ENCODE measurements around the gene KIF3B.
"Not testable (repeated sequence)": the region's sequence is repeated elsewhere in the genome, so short reads cannot be mapped to it uniquely, and the experiment has no call there.

KIF3B gene

DNA sequence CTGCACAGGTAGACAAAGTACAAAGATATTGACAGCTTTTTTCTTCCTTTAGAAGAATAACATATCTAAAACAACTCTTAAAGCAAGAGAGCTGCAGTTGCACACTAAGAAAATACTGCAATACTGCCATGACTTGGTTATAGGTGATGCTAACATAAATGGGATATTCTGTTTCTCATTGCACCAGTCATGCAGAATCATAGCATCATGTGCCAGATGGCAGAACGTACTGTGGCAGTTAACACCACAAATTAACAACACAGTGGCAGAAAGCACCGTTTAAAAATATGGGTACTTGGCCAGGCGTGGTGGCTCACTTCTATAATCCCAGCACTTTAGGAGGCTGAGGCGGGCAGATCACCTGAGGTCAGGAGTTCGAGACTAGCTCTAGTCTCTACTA lies 88.1 kb downstream of the KIF3B start:
- DNase-seq (ENCODE audit: extremely low read depth, insufficient read length) = no peak
- TF ChIP-seq, protein P1, sequence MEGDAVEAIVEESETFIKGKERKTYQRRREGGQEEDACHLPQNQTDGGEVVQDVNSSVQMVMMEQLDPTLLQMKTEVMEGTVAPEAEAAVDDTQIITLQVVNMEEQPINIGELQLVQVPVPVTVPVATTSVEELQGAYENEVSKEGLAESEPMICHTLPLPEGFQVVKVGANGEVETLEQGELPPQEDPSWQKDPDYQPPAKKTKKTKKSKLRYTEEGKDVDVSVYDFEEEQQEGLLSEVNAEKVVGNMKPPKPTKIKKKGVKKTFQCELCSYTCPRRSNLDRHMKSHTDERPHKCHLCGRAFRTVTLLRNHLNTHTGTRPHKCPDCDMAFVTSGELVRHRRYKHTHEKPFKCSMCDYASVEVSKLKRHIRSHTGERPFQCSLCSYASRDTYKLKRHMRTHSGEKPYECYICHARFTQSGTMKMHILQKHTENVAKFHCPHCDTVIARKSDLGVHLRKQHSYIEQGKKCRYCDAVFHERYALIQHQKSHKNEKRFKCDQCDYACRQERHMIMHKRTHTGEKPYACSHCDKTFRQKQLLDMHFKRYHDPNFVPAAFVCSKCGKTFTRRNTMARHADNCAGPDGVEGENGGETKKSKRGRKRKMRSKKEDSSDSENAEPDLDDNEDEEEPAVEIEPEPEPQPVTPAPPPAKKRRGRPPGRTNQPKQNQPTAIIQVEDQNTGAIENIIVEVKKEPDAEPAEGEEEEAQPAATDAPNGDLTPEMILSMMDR (IDR thresholded peaks at IDR 0.05; ENCODE audit: insufficient read depth, low read length, poor library complexity, severe bottlenecking) = no peak
- Histone ChIP-seq H3K36me3 (ENCODE audit: control insufficient read depth, insufficient read depth, low read length) (peaks cover 1% of the 10 kb centered on the region), H3K27me3 (replicated peaks; ENCODE audit: control insufficient read depth, insufficient read depth, low read length) (no peaks in the 10 kb centered on the region), H3K4me3 (replicated peaks; ENCODE audit: low read depth, low read length) (no peak overlapping the region)

DNA sequence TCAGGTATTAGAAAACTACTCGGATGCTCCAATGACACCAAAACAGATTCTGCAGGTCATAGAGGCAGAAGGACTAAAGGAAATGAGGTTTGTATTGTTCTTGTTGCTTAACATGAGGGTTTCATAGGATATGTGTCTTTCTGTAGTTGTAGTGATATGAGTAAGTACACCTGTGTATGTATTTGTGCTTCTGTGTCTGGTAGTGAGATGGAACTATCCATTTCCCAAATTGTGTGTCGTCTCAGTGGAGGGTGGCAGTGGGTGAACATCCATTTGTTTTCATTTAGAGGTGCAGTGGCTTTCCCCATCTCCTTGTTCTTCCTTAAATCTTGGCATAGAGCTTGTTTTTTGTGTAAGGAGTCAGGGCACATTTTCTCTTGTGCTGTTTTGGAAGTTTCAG lies 88.9 kb downstream of the KIF3B start:
- Histone ChIP-seq H3K36me3 (ENCODE audit: control insufficient read depth, insufficient read depth, low read length) (peaks cover 5% of the 10 kb centered on the region), H3K4me3 (replicated peaks; ENCODE audit: low read depth, low read length) (no peak overlapping the region), H3K27me3 (replicated peaks; ENCODE audit: control insufficient read depth, insufficient read depth, low read length) (no peaks in the 10 kb centered on the region)
- DNase-seq (ENCODE audit: extremely low read depth, insufficient read length) = no peak
- TF ChIP-seq, protein P1 (IDR thresholded peaks at IDR 0.05; ENCODE audit: insufficient read depth, low read length, poor library complexity, severe bottlenecking) = no peak

DNA sequence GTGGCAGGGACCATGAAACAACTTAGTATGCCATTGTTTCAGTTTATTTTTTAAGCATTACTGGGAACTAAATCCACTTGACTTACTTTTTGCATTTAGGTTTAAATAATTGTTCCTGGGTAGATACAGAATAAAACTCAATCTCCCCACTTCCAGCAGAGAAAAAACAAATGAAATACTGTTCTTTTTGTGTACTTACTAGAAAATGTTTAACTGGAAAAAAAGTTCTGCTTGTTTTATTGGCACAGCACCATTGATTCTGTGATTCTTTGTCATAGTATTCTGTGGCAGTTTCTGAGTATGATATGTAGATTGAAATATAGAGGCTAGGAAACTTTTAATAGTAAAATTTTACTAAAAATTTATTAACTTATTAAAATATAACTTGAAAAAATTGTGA lies 90.9 kb downstream of the KIF3B start:
- no peak overlapping the region for H3K4me3 ChIP-seq (replicated peaks; ENCODE audit: low read depth, low read length)
- H3K36me3 ChIP-seq (ENCODE audit: control insufficient read depth, insufficient read depth, low read length) = peaks cover 7% of the 10 kb centered on the region
- no peaks in the 10 kb centered on the region for H3K27me3 ChIP-seq (replicated peaks; ENCODE audit: control insufficient read depth, insufficient read depth, low read length)
- no peak for DNase-seq (ENCODE audit: extremely low read depth, insufficient read length)
- TF ChIP-seq, protein P1 (IDR thresholded peaks at IDR 0.05; ENCODE audit: insufficient read depth, low read length, poor library complexity, severe bottlenecking) = no peak

DNA sequence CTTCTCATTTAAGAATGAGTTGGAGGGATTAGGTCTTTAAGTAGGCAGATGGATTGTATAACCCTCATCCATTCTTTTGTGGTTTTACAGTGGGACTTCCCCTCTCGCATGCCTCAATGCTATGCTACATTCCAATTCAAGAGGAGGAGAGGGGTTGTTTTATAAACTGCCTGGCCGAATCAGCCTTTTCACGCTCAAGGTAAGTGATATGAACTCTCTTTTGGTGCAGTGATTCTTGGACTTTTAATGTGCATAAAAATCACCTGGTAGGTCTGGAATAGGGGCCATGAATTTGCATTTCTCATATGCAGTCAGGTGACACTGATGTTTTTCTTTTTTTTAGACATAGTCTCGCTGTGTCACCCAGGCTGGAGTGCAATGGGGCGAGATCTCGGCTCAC lies 91.5 kb downstream of the KIF3B start:
- TF ChIP-seq, protein P1 (IDR thresholded peaks at IDR 0.05; ENCODE audit: insufficient read depth, low read length, poor library complexity, severe bottlenecking) = no peak
- no peak overlapping the region for H3K4me3 ChIP-seq (replicated peaks; ENCODE audit: low read depth, low read length)
- no peaks in the 10 kb centered on the region for H3K27me3 ChIP-seq (replicated peaks; ENCODE audit: control insufficient read depth, insufficient read depth, low read length)
- peaks cover 7% of the 10 kb centered on the region for H3K36me3 ChIP-seq (ENCODE audit: control insufficient read depth, insufficient read depth, low read length)
- no peak for DNase-seq (ENCODE audit: extremely low read depth, insufficient read length)

DNA sequence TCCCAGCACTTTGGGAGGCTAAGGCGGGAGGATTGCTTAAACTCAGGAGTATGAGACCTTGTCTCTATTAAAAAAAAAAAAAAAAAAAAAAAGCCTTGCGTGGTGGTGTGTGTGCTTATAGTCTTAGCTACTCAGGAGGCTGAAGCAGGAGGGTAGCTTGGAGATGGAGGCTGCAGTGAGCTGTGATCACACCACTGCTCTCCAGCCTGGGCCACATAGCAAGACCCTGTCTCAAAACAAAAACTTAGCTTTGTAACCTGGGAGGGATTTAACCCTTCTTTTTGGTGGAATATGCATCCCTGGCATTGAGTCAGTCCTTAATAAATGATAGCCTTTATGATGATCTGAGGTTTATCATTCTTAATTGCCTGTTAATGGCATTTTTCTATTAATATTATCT lies 93.4 kb downstream of the KIF3B start:
- peaks cover 7% of the 10 kb centered on the region for H3K36me3 ChIP-seq (ENCODE audit: control insufficient read depth, insufficient read depth, low read length)
- DNase-seq (ENCODE audit: extremely low read depth, insufficient read length) = no peak
- TF ChIP-seq, protein P1 (IDR thresholded peaks at IDR 0.05; ENCODE audit: insufficient read depth, low read length, poor library complexity, severe bottlenecking) = no peak
- H3K27me3 ChIP-seq (replicated peaks; ENCODE audit: control insufficient read depth, insufficient read depth, low read length) = no peaks in the 10 kb centered on the region
- no peak overlapping the region for H3K4me3 ChIP-seq (replicated peaks; ENCODE audit: low read depth, low read length)

DNA sequence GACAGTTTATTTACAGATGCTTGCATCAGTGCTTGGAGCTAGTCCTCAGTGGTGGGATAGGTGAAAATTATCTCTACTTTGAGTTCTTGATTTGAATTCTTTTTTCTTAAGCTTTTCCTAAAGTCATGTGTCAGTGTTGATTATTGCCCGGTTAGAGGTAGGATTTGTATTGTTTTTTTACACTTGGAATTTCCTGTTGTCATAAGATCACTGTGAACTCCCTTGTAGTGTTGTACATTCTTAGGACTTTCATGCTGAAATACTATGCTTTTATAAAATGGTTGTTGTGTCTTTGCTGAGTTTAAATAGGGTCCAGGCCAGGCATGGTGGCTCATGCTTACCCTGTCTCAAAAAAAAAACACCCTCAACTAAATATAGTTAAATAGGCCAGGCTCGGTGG lies 101.0 kb downstream of the KIF3B start:
- H3K4me3 ChIP-seq (replicated peaks; ENCODE audit: low read depth, low read length) = no peak overlapping the region
- DNase-seq (ENCODE audit: extremely low read depth, insufficient read length) = no peak
- TF ChIP-seq, protein P1 (IDR thresholded peaks at IDR 0.05; ENCODE audit: insufficient read depth, low read length, poor library complexity, severe bottlenecking) = no peak
- H3K36me3 ChIP-seq (ENCODE audit: control insufficient read depth, insufficient read depth, low read length) = peaks cover 4% of the 10 kb centered on the region
- no peaks in the 10 kb centered on the region for H3K27me3 ChIP-seq (replicated peaks; ENCODE audit: control insufficient read depth, insufficient read depth, low read length)

DNA sequence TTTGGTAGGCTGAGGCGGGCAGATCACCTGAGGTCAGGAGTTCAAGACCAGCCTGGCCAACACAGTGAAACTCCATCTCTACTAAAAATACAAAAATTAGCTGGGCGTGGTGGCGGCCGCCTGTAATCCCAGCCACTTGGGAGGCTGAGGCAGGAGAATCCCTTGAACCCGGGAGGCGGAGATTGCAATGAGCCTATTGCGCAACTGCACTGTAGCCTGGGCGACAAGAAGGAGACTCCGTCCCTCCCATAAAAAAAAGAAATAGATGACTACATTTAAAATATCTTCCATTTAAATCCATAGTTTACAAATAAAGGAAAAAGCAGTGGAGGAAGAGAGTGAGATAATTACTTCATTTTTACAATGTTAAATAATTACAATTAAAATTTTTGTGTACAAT lies 102.6 kb downstream of the KIF3B start:
- not testable (repeated sequence) for H3K27me3 ChIP-seq (replicated peaks; ENCODE audit: control insufficient read depth, insufficient read depth, low read length); H3K36me3 ChIP-seq (ENCODE audit: control insufficient read depth, insufficient read depth, low read length); DNase-seq (ENCODE audit: extremely low read depth, insufficient read length); H3K4me3 ChIP-seq (replicated peaks; ENCODE audit: low read depth, low read length)

All from GM06990 (cell line).